Measurements from ENCODE around the gene RIN3. TPM values are rescaled to one million over a fixed set of nuclear protein-coding genes. Genes with fewer than 3 reads are reported as not detected.

Gene RIN3
- total and polyA plus RNA-seq, 4 donors = 5.0 to 15.6 (median 9.0) TPM

DNA sequence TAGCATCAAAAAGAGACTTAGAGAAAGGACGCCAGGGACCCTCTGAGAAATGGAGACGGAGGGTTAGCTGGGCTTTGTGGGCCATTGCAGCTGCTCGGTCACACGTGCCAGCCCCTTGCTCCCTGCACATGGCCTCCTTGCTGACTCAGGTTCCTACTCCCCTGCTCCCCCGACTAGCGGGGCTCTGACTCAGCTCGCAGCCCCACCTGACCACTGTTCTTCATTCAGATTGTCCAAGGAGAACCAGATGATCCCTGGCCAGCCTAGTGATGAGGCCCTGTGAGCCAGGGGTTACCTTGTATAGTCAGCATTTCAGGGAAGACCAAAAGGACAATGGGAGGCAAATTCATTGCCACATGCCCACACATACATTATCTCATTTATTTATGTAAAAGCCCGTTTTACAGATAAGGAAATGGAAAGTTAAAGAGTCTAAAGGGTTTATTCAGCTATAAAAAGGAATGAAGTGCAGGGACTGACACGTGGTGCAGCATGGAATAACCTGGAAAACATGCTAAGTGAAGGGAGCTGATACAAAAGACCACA is 131.5 kb downstream of the RIN3 start (continued):
- TF ChIP-seq NR2F2 (IDR thresholded peaks at IDR 0.05) (no peak), JUND (IDR thresholded peaks at IDR 0.05) (no peak), FOXA1 (IDR thresholded peaks at IDR 0.05) (no peak), HNF4G (IDR thresholded peaks at IDR 0.05) (no peak), HNF4A (conservative IDR thresholded peaks at IDR 0.05) (no peak), RAD21 (IDR thresholded peaks at IDR 0.05) (no peak), RXRA (IDR thresholded peaks at IDR 0.05) (no peak)
- TF ChIP-seq, protein P1, sequence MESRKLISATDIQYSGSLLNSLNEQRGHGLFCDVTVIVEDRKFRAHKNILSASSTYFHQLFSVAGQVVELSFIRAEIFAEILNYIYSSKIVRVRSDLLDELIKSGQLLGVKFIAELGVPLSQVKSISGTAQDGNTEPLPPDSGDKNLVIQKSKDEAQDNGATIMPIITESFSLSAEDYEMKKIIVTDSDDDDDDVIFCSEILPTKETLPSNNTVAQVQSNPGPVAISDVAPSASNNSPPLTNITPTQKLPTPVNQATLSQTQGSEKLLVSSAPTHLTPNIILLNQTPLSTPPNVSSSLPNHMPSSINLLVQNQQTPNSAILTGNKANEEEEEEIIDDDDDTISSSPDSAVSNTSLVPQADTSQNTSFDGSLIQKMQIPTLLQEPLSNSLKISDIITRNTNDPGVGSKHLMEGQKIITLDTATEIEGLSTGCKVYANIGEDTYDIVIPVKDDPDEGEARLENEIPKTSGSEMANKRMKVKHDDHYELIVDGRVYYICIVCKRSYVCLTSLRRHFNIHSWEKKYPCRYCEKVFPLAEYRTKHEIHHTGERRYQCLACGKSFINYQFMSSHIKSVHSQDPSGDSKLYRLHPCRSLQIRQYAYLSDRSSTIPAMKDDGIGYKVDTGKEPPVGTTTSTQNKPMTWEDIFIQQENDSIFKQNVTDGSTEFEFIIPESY (IDR thresholded peaks at IDR 0.05) = no peak

DNA sequence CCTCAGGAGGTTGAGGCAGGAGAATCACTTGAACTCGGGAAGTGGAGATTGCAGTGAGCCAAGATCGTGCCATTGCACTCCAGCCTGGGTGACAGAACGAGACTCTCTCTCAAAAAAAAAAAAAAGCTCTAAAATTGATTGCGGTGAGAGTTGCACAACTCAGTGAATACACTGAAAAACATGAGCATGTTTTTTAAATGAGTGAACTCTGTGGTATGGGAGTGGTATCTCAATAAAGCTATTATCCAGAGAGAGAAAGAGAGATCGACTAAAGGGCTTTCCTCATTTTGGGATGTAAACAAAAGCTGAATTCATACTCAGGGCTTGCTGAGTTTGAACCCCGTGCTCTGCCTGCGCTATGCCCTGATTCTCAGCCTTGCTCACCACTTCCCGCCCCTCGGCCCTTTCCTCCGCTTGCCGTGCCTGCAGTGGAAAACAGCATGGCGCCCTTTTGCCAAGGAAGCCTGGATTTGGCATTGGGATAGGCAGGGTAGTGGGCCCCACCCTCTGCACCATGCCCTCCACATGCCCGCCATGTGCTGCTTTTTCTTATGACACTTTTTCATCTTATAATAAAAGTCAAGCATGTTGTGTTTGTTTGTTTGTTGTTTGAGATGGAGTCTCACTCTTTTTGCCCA is 132.4 kb downstream of the RIN3 start:
- no peaks in the 10 kb centered on the region for H3K27me3 ChIP-seq (ENCODE audit: control insufficient read depth in 4 of 4, insufficient read depth in 4 of 4, low read length in 3 of 4)
- peaks cover 0 to 3% (median 0%) of the 10 kb centered on the region in 4 donors for H3K4me1 ChIP-seq (ENCODE audit: control insufficient read depth in 4 of 4, insufficient read depth in 4 of 4, low read length in 3 of 4)
- no peaks in the 10 kb centered on the region for H3K9me3 ChIP-seq (ENCODE audit: control insufficient read depth in 4 of 4, low read length in 3 of 4)
- H3K27ac ChIP-seq (ENCODE audit: low read depth in 1 of 2, low read length in 2 of 2) = no peak overlapping the region
- WGBS = 70% methylated on average over 13 of the region's 13 CpGs
- H3K4me3 ChIP-seq (ENCODE audit: low read depth in 1 of 3, low read length in 3 of 3) = no peak overlapping the region
- no peak overlapping the region for H3K9ac ChIP-seq (ENCODE audit: low read depth in 1 of 2, low read length in 2 of 2)
- TF ChIP-seq RXRA (IDR thresholded peaks at IDR 0.05) (peak in 1 of 2 donors; percentile 26), RAD21 (IDR thresholded peaks at IDR 0.05) (no peak)
- no peak for DNase-seq (ENCODE audit: low spot score)
- peaks cover 3 to 16% (median 6%) of the 10 kb centered on the region in 4 donors for H3K36me3 ChIP-seq (ENCODE audit: control insufficient read depth in 4 of 4, insufficient read depth in 3 of 4, low read depth in 1 of 4, low read length in 3 of 4)

DNA sequence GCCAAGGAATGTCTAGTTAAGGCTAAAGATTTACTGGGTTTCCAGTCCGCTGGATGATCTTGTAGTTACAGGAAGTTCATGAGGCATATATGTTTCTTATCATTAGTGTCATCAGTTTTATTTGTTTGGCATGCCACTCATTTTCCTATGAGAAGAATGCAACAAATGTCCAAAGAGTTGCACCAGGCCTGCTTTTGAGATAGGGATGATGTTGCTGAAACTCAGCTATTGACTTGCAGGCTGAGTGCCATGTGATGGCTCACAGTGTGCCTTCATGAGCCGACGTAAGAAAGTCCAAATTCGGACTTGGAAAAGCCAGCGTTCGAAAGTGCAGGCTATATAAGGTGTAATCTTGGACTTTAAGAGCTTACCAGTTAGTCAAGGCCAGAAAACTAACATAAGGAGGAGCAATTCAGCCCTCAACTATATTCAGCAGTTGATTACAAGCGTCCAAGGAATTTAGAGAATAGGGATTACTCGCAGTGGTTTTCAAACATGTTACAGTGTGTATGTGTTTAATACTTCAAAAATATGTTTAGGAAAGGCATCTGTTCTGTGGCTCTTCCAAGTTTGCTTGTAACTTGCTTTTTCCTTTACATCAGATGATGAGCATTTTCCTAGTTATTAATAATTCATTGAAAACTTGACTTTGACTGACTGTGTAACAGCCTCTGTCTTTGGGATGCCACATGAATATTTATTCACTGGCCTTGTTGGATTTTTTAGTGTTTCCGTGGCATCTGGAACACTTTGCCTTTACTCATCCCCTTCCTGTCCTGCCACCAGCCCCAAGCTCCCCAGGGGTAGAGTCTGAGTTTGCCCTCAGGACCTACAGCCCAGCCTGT is 133.6 kb downstream of the RIN3 start:
- H3K4me1 ChIP-seq (ENCODE audit: control insufficient read depth in 4 of 4, insufficient read depth in 4 of 4, low read length in 3 of 4) = peaks cover 0 to 3% (median 0%) of the 10 kb centered on the region in 4 donors
- no peak overlapping the region for H3K9ac ChIP-seq (ENCODE audit: low read depth in 1 of 2, low read length in 2 of 2)
- DNase-seq (ENCODE audit: low spot score) = no peak
- TF ChIP-seq SP1 (IDR thresholded peaks at IDR 0.05) (no peak), HNF4G (IDR thresholded peaks at IDR 0.05) (no peak)
- WGBS = 92% methylated on average over 9 of the region's 9 CpGs
- peaks cover 3 to 13% (median 5%) of the 10 kb centered on the region in 4 donors for H3K36me3 ChIP-seq (ENCODE audit: control insufficient read depth in 4 of 4, insufficient read depth in 3 of 4, low read depth in 1 of 4, low read length in 3 of 4)
- peak overlapping the region in 1 of 2 donors; percentile 38 for H3K27ac ChIP-seq (ENCODE audit: low read depth in 1 of 2, low read length in 2 of 2)
- no peaks in the 10 kb centered on the region for H3K27me3 ChIP-seq (ENCODE audit: control insufficient read depth in 4 of 4, insufficient read depth in 4 of 4, low read length in 3 of 4)
- no peaks in the 10 kb centered on the region for H3K9me3 ChIP-seq (ENCODE audit: control insufficient read depth in 4 of 4, low read length in 3 of 4)
- H3K4me3 ChIP-seq (ENCODE audit: low read depth in 1 of 3, low read length in 3 of 3) = no peak overlapping the region

DNA sequence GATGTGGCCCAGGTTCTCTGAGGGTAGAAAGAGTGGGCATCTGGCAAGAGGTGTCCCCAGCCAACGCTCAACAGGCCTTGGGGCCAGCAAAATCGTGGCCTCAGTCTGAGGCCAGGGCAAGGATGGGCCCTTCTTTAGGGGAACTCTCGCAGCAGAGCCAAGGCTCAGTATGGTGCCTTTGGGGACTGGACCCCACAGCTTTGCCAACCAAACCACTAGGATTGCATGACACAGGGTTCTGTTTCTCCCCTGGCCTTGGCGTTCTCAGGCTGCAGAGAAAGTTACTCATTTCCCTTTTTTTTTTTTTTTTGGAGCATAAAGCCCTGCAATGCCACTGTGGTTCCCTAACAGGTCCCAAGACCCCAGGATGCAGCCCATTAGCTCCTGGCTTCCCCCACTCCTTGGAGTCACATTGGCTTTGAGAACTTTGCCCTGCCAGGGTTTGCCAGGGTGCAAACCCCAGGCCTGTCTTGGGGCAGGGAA is 134.3 kb downstream of the RIN3 start:
- H3K36me3 ChIP-seq (ENCODE audit: control insufficient read depth in 4 of 4, insufficient read depth in 3 of 4, low read depth in 1 of 4, low read length in 3 of 4) = peaks cover 0 to 17% (median 5%) of the 10 kb centered on the region in 4 donors
- WGBS = 88% methylated on average over 4 of the region's 4 CpGs

More for the DNA sequence above, 134.3 kb downstream of the RIN3 start:
- H3K27me3 ChIP-seq (ENCODE audit: control insufficient read depth in 4 of 4, insufficient read depth in 4 of 4, low read length in 3 of 4) = no peaks in the 10 kb centered on the region
- H3K9me3 ChIP-seq (ENCODE audit: control insufficient read depth in 4 of 4, low read length in 3 of 4) = no peaks in the 10 kb centered on the region
- H3K4me3 ChIP-seq (ENCODE audit: low read depth in 1 of 3, low read length in 3 of 3) = no peak overlapping the region
- TF ChIP-seq JUND (IDR thresholded peaks at IDR 0.05) = no peak
- TF ChIP-seq, protein P2, sequence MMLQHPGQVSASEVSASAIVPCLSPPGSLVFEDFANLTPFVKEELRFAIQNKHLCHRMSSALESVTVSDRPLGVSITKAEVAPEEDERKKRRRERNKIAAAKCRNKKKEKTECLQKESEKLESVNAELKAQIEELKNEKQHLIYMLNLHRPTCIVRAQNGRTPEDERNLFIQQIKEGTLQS (IDR thresholded peaks at IDR 0.05) = no peak
- TF ChIP-seq RXRA (IDR thresholded peaks at IDR 0.05) = no peak
- TF ChIP-seq TAF1 (conservative IDR thresholded peaks at IDR 0.05) = no peak
- no peak for TF ChIP-seq FOXA2 (IDR thresholded peaks at IDR 0.05)
- no peak for TF ChIP-seq HNF4G (IDR thresholded peaks at IDR 0.05)
- TF ChIP-seq NR2F2 (IDR thresholded peaks at IDR 0.05) = no peak
- TF ChIP-seq FOXA1 (IDR thresholded peaks at IDR 0.05) = no peak
- TF ChIP-seq, protein P3, sequence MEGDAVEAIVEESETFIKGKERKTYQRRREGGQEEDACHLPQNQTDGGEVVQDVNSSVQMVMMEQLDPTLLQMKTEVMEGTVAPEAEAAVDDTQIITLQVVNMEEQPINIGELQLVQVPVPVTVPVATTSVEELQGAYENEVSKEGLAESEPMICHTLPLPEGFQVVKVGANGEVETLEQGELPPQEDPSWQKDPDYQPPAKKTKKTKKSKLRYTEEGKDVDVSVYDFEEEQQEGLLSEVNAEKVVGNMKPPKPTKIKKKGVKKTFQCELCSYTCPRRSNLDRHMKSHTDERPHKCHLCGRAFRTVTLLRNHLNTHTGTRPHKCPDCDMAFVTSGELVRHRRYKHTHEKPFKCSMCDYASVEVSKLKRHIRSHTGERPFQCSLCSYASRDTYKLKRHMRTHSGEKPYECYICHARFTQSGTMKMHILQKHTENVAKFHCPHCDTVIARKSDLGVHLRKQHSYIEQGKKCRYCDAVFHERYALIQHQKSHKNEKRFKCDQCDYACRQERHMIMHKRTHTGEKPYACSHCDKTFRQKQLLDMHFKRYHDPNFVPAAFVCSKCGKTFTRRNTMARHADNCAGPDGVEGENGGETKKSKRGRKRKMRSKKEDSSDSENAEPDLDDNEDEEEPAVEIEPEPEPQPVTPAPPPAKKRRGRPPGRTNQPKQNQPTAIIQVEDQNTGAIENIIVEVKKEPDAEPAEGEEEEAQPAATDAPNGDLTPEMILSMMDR (IDR thresholded peaks at IDR 0.05; ENCODE audit: low read depth, low read length, missing input control) = no peak
- TF ChIP-seq, protein P1 (IDR thresholded peaks at IDR 0.05) = no peak
- H3K9ac ChIP-seq (ENCODE audit: low read depth in 1 of 2, low read length in 2 of 2) = no peak overlapping the region
- peak overlapping the region in 1 of 2 donors; percentile 38 for H3K27ac ChIP-seq (ENCODE audit: low read depth in 1 of 2, low read length in 2 of 2)
- no peak for DNase-seq (ENCODE audit: low spot score)
- H3K4me1 ChIP-seq (ENCODE audit: control insufficient read depth in 4 of 4, insufficient read depth in 4 of 4, low read length in 3 of 4) = peaks cover 0 to 3% (median 0%) of the 10 kb centered on the region in 4 donors

All from liver (tissue), 9 donors.